NCI-H82 treated with DMSO at 0.1 percent for 48 hours (cell line): ENCODE data around the gene JAKMIP2.
"Not testable (repeated sequence)": the region's sequence is repeated elsewhere in the genome, so short reads cannot be mapped to it uniquely, and the experiment has no call there.

Experiments used
- DNase-seq: peaks from one replicate; lab custom pipeline; 2025; ENCODE audit not compliant: unreplicated experiment; lab: John Stamatoyannopoulos, UW

The JAKMIP2 gene

GRCh38 chr5:147750065-147750464 lies 32.5 kb downstream of the JAKMIP2 start:
- DNase-seq = no peak

DNA sequence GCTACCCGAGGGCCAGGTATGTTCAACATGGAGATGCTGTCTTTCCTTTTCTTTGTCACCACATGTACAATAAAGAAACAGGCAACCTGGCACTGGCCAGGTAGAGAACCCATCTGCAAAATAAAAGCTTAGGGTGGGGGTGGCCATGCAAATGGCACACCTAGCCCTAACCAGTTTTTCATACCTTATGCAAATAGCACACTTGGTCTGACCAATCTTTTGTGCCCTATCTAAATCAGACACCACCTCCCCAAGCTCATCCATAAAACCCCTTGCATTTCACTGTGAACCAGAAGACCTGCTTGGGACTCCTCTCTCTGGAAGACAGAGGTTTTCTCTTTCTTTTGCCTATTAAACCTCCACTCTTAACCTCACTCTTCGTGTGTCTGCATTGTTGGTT lies 33.9 kb downstream of the JAKMIP2 start:
- no peak for DNase-seq

- no peak for DNase-seq
Observed at GRCh38 chr5:147746986-147747385, 35.5 kb downstream of the JAKMIP2 start.

DNA sequence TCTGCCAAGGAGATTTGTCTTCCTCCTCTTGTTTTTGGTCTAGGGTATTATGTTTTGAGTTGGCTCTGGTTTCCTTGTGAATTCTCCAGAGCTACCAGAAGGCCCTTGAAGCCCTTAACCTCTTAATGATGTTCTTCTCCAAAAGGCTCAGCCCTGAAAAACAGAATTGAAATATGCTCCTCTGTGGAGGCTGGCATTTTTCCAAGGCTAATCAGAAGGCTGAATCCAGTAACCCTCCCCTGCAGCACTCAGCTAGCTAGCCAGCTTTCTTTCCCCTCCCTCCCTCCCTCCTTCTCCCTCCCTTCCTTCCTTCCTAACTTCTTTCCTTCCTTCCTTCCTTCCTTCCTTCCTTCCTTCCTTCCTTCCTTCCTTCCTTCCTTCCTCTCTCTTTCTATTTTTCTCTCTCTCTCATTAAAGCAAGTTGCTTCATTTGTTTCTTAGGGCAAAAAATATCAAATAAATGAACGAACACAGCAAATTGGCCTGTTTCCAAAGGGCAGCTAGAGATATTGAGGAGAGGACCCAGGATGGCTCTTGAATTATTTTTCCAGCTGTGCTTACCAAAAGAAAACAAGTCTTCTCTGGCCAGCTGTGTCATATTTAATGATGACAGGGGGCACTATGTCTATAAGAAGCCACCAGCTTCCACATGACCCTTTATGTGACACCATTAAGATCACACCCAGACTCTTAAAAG lies 38.7 kb downstream of the JAKMIP2 start:
- DNase-seq = peak; percentile 82

- no peak for DNase-seq
Observed at GRCh38 chr5:147743012-147743411, 39.5 kb downstream of the JAKMIP2 start.

- DNase-seq = no peak
Observed at GRCh38 chr5:147742151-147742550, 40.4 kb downstream of the JAKMIP2 start.

DNA sequence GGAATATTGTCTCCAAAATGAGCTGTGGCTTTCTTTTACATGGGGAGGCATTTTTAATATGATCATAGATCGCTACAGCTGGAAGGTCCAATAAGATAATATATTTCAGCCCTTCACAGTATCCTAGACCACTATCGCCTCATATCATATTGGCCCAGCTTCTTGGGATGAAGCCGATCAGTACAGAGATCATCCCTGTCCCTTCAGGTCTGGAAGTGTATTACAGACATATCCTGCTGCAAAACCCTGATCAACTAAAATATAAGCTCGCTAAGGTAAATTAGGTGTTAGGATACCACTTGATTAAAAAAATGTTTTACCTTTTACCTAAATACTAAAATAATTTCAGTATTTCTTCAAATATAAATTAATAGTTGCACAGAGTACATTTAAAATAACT lies 41.7 kb downstream of the JAKMIP2 start:
- no peak for DNase-seq

- DNase-seq = no peak
Observed at GRCh38 chr5:147737921-147738320, 44.6 kb downstream of the JAKMIP2 start.

- no peak for DNase-seq
Observed at GRCh38 chr5:147735621-147736125, 46.9 kb downstream of the JAKMIP2 start.

DNA sequence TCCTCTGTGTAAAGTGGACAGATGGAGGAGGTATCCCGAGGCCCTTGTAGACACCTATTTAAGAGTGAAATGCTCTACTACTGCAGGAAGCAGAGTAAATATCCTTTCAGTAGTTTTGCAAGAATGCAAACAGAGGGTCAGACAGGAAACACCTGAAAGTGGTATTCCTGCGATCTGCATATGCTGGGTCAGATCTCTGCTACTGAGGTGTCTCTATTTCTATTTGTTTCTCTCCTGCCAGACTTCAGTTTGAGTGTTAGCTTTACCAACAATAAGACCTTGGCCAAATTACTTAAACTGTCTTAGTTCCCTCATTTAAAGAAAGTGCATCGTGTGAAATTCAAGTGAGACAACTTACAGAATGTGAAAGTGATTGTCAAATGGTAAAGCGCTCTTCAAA lies 47.6 kb downstream of the JAKMIP2 start:
- DNase-seq = no peak

- DNase-seq = no peak
Observed at GRCh38 chr5:147733075-147733474, 49.5 kb downstream of the JAKMIP2 start.

DNA sequence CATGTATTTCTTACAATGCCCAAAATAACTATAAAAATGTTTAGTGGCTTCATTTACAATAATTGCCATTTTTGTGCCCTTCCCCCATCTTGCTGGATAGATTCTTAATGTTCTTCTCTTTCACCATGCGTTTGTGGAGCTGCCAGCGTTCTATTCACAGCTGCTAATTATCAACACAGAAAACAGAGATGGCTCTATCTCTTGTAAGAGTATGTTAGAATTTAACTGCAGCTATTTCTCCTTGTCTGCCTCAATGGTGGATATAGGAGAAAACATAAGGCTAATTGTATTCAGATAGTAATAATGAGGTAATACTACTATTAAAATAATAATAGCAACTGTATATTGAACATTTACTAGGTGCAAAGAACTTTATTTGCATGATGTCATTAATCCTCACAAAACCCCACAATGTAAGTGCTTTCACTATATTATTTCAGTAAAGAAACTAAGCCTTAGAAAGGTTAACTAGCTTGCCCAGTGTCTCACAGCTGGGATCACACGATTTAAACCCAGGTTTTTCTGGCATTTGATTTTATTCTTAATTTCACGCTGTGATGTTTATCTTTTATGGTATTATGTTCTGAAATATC lies 50.1 kb downstream of the JAKMIP2 start:
- DNase-seq = no peak

GRCh38 chr5:147731431-147732290 lies 50.9 kb downstream of the JAKMIP2 start:
- DNase-seq = no peak

GRCh38 chr5:147727200-147727599 lies 55.3 kb downstream of the JAKMIP2 start:
- DNase-seq = no peak

DNA sequence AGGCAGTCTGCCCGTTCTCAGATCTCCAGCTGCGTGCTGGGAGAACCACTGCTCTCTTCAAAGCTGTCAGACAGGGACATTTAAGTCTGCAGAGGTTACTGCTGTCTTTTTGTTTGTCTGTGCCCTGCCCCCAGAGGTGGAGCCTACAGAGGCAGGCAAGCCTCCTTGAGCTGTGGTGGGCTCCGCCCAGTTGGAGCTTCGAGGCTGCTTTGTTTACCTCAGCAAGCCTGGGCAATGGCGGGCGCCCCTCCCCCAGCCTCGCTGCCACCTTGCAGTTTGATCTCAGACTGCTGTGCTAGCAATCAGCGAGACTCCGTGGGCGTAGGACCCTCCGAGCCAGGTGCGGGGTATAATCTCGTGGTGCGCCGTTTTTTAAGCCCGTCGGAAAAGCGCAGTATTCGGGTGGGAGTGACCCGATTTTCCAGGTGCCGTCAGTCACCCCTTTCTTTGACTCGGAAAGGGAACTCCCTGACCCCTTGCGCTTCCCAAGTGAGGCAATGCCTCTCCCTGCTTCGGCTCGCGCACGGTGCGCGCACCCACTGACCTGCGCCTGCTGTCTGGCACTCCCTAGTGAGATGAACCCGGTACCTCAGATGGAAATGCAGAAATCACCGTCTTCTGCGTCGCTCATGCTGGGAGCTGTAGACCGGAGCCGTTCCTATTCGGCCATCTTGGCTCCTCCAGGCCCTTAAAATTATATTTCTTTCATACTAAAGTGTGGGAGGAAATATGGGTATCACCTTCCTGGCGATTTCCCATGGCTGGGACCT lies 61.2 kb downstream of the JAKMIP2 start:
- not testable (repeated sequence) for DNase-seq

- DNase-seq = no peak
Observed at GRCh38 chr5:147713550-147714295, 68.8 kb downstream of the JAKMIP2 start.

DNA sequence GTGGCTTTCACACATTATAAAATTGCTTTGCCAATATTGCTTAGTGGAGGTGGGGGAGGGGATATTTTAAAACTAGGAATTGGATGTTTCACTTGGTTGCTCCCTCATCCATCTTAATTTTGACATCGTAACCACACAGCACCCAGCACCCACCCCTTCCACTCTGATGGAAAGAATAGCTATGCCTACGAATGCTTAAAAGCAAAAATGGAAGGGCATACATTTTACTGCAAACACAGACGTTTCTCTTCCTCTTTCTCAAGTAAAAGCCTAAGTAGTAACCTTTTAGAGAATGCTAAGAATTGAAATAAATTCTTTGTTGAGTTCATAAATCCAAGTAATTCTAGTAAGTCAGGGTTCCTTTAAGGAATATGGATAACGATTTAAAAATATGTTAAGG lies 69.9 kb downstream of the JAKMIP2 start:
- no peak for DNase-seq

DNA sequence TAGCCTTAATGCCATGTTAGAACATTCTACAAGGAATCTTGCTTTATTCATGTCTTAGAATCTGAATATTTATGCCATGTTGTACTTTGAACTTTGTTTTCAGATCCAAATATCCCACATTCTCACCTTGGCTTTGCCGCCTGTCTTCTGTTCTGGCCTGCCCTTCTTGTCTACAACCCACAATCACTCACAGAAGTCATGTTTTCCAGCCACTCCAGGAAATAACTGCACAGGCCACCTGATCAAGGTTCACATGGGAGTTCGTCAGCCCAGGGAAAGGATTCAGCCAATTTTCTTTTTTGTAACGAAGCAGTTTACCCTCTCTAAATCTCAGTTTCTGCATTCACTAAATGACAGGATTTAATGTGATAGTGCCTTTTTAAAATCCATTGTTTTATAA lies 70.5 kb downstream of the JAKMIP2 start:
- DNase-seq = no peak

DNA sequence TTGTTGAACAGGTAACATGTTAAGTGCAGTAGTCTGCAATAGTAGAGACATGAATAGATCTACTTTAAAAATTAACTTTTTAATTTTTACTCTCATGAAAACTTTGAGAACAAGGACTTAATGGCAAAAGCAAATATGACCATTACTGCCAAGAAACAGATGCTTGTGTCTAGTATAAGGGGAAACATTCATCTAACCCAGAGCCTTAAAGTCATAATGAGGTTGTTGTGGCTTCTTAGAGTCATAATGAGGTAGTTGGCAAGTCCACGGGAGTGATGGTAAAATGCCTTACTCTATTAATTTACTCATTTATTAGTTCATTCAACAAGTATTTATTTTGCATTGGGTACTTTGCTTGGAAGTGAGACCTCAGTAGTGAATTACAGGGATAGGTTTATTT lies 71.5 kb downstream of the JAKMIP2 start:
- no peak for DNase-seq

- no peak for DNase-seq
Observed at GRCh38 chr5:147708708-147709107, 73.8 kb downstream of the JAKMIP2 start.
